Right ventricle myocardium inferior (tissue), 1 donor: ENCODE data around the gene CD1D. TPM values are rescaled to one million over a fixed set of nuclear protein-coding genes. Genes with fewer than 3 reads are reported as not detected.
"Not testable (repeated sequence)": the region's sequence is repeated elsewhere in the genome, so short reads cannot be mapped to it uniquely, and the experiment has no call there.

Source experiments
- ATAC-seq: fragments of 200-7000 bp; cut with Tn5 transposase; one replicate; pipeline ENCODE4 v1.9.1; 2020; ENCODE audit warnings: mild to moderate bottlenecking, moderate library complexity
- DNase-seq: peaks from one replicate; pipeline ENCODE4 v3.0.0; 2021; ENCODE audit errors: missing footprints
- intact Hi-C: fragments of 100-400 bp; cut with DNase I; formaldehyde crosslinking; loops from one replicate; pipeline ENCODE4 v1.11.0; 2022
- total RNA-seq: library from RNA; stranded (reverse); fragmentation: NEBNext Ultra II Directional; extraction: Animal tissue kit (Norgen Biotek cat#: 25700); gene quantifications from one replicate; pipeline ENCODE4 v1.2.1, GENCODE V29; 2021
- donor health status: DM: no; HTN: yes; CAD: no; lungs with severe emphysema.

The CD1D gene
- total RNA-seq, 1 donor from 2014 or later = 1.5 TPM

GRCh38 chr1:158204458-158204827, 23.7 kb downstream of the CD1D start:
- ATAC-seq = no peak
- DNase-seq = no peak
- intact Hi-C loops = loop anchor here (2.0 kb wide), 1 partner anchor 322 kb away; no protein-coding TSS in a partner anchor

- no peak for ATAC-seq
- intact Hi-C loops = loop anchor here (5.0 kb wide), 1 partner anchor 864 kb away; no protein-coding TSS in a partner anchor
- no peak for DNase-seq
Observed at GRCh38 chr1:158208586-158209116, 28.0 kb downstream of the CD1D start.

DNA sequence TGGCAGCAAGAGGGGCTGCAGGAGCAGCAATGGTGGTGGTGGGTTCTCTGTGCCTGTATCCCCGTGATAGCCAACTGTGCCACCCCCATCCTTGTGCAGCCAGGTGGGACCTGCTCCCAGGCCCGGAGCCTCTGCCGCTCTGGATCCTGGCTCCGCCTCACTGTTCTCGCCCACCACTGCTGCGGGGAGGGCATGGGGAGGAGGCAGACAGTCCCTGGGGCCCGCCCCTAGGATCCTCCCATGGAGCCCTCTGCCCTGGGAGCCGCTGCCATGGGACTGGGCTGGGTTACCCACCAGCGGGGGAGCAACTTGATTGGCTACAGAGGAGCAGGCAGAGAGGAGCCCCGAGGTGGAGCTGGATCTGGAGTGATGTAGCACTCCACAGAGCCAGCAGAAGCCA, 31.6 kb downstream of the CD1D start:
- ATAC-seq = no peak
- intact Hi-C loops = no loop called here

DNA sequence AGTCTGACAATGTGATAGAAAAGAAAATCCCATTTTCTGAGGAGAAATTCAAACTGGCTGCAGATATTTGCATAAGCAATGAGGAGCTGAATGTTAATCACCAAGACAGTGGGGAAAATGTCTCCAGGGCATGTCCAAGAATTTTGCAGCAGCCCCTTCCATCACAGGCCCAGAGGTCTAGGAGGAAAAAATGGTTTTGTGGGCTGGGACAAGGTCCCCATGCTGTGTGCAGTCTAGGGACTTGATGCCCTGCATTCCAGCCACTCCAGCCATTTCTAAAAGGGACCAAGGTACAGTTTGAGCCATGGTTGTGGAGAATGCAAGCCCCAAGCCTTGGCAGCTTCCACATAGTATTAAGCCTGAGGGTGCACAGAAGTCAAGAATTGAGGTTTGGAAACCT, 42.8 kb downstream of the CD1D start:
- intact Hi-C loops, ATAC-seq, DNase-seq: not testable (repeated sequence)

More for the DNA sequence above, 31.6 kb downstream of the CD1D start:
- DNase-seq = no peak

GRCh38 chr1:158227904-158228623, 47.4 kb downstream of the CD1D start:
- no peak for ATAC-seq
- intact Hi-C loops = no loop called here
- no peak for DNase-seq

Other genes with a start within 250 kb of the CD1D start
- 11.3 TPM for gene KIRREL1, start 187.2 kb upstream of the CD1D start, total RNA-seq
- gene CD1A, start 73.5 kb downstream of the CD1D start, total RNA-seq = not detected
- 0.57 TPM for gene CD1C, start 109.0 kb downstream of the CD1D start, total RNA-seq
- gene CD1B, start 150.6 kb downstream of the CD1D start, total RNA-seq = not detected
- gene CD1E, start 173.0 kb downstream of the CD1D start, total RNA-seq = not detected
- gene OR10T2, start 218.6 kb downstream of the CD1D start, total RNA-seq = not detected
- gene OR10K2, start 245.3 kb downstream of the CD1D start, total RNA-seq = not detected